HCEC 1CT (cell line): ENCODE results near the gene TEX9.
A peak's percentile ranks its signal among the peaks of the same experiment; 100 is the strongest.
"Not testable (repeated sequence)": the region's sequence is repeated elsewhere in the genome, so short reads cannot be mapped to it uniquely, and the experiment has no call there.

Experiments used
- DNase-seq: peaks from one replicate; pipeline ENCODE4 v3.0.0-alpha.2; 2017

TEX9 gene

GRCh38 chr15:56367156-56367555 lies 1.9 kb downstream of the TEX9 start:
- DNase-seq: no peak

DNA sequence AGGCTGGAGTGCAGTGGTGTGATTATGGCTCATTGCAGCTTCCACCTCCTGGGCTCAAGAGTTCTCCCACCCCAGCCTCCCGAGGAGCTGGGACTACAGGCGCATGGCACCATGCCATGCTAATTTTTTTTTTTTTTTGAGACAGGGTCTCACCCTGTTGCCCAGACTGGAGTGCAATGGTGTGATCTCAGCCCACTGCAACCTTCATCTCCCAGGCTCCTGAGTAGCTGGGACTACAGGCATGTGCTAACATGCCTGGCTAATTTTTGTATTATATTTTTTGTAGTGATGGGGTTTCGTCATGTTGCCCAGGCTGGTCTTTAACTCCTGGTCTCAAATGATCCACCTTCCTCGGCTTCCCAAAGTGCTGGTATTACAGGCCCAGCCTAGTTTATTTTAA lies 4.0 kb downstream of the TEX9 start:
- no peak for DNase-seq

GRCh38 chr15:56371495-56372147 lies 6.4 kb downstream of the TEX9 start:
- no peak for DNase-seq

- DNase-seq: not testable (repeated sequence)
These were observed 9.5 kb downstream of the TEX9 start for GRCh38 chr15:56374693-56375092.

GRCh38 chr15:56377822-56378221 lies 12.6 kb downstream of the TEX9 start:
- DNase-seq: not testable (repeated sequence)

DNA sequence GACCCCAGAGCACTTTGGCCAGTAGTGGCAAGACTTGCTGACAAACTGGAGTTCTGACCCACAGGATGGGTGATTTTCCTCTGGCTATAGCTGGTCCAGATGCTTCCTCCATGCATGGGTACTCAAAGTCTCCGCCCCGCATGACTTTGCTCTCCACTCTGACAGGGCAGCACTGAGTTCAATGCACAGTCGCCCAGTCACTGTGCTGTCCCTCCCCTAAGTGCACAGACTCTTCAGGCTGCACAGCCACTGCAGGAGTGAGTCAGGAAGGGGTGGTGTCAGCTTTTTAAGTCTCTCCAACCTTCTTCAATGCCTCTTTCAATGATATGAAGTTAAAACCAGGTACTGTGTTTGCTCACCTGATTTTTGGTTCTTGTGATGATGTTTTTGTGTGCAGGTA lies 17.8 kb downstream of the TEX9 start:
- no peak for DNase-seq

- DNase-seq: no peak
These were observed 20.7 kb downstream of the TEX9 start for GRCh38 chr15:56385908-56386307.

- peak; percentile 57 for DNase-seq
These were observed 25.6 kb downstream of the TEX9 start for GRCh38 chr15:56390739-56391267.

DNA sequence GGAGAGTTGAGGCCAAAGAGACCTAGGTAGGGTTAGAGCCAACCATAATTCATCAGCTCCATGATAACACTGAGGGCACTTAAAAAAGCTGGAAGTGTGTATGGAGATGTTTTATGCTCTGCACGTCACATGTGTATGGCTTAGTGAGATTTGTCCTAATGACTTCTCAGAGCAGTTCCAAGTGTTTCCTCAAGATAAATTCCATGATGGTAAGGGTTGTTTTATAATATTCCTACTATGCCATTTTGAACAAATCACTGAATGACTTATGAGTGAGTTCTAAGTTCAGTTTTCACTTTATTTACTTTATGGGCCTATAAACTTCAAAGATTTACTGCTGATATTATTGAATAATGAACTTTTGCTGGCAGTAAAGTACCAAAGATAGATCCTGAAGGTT lies 28.1 kb downstream of the TEX9 start:
- DNase-seq: no peak

DNA sequence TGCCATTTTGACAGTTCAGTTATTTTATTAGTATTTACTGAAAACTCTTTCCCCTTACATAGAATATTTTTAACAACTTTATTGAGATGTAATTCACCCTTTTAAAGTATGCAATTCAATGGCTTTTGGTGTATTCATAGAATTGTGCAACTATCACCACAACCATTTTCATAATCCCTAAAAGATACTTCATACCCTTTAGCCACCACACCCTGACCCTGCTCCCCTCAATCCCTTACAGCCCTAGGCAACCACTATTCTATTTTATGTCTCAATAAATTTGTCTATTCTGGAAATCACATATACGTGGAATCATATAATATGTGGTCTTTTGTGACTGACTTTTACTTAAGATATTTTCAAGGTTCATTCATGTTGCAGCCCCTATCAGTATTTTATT lies 29.7 kb downstream of the TEX9 start:
- DNase-seq: no peak

GRCh38 chr15:56397325-56397724 lies 32.1 kb downstream of the TEX9 start:
- DNase-seq: not testable (repeated sequence)

GRCh38 chr15:56399209-56399608 lies 34.0 kb downstream of the TEX9 start:
- DNase-seq: not testable (repeated sequence)

DNA sequence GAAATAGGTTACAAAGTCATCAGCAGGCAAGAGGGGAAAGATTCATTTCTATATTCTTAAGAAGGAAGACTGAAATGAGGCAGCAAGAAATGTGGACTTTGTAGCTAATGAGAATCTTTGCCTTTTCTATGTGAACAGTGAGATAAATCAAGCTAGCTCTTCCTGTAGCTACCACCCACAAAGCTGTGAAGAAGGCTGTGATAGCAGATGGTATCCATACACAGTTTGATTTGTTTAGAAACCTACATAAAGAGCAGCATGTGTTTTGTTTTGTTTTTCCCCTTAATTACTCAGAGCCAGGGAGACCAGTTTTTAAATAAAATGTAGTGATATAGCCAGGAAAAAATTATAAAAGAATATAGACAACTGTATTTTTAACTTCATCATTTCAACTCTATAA lies 45.5 kb downstream of the TEX9 start:
- DNase-seq: no peak

DNA sequence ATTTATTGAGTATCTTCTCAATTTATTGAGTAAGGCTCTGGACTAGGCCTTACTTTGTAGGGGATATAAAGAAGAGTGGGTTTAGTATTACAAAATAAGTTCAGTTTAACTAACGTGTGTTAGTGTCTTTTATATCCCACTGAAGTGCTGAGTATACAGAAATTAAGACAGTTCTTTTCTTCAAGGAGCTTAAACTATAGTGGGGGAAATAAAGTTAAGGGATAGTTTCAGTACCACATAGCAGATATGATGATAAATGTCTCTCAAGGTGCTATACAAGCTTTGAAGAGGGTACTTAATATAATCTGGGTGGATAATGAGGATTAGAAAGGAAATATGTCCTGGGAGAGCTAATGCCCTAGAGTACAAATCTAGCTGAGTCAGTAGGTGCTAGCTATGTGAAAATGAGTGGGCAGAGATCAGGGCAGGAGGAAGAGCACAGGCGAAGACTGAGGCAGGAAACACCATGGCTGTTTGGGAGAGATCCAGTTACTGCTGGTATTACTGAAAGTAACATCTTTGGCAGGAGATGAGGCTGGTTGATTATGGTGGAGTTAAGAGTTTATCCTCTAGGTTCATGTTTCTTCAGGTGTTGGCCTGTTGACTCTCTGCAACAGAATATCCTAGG lies 46.0 kb downstream of the TEX9 start:
- no peak for DNase-seq

GRCh38 chr15:56413114-56413733 lies 48.0 kb downstream of the TEX9 start:
- not testable (repeated sequence) for DNase-seq

DNA sequence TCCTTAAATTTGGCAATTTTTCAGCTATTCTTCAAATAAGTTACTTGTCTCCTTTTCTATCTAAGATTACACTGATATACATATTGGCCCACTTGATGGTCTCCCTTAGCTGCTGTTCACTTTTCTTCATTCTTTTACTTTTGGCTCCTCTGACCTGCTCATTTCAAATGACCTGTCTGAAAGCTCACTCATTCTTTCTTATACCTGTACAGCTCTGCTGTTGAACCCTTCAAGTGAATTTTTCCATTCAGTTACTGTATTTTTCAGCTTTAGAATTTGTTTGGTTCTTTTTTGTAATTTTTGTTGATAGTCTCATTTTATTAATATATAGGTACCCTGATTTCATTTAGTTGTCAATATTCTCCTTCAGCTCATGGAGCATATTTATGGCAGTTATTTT lies 60.0 kb downstream of the TEX9 start:
- DNase-seq: no peak

DNA sequence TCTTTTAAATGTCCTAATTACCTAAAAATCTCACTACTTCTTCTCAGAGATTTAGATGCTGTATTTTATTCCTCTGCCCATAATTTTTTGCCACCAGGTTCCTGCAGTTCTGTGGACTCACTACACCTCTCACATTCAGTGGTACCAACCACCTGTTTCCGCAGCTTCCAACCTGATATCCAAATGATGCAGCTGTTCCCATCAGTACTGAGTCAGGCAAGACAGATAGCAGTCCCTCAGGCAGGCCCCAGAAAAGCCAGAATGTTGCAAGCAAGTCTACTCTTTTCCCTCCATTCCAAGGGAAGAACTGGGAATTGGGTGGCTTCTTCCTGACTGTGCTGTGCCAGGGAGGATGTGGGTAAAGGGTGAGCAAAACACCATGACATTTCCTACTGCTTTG lies 60.8 kb downstream of the TEX9 start:
- DNase-seq: no peak

GRCh38 chr15:56428821-56429458 lies 63.7 kb downstream of the TEX9 start:
- DNase-seq: peak; percentile 54

DNA sequence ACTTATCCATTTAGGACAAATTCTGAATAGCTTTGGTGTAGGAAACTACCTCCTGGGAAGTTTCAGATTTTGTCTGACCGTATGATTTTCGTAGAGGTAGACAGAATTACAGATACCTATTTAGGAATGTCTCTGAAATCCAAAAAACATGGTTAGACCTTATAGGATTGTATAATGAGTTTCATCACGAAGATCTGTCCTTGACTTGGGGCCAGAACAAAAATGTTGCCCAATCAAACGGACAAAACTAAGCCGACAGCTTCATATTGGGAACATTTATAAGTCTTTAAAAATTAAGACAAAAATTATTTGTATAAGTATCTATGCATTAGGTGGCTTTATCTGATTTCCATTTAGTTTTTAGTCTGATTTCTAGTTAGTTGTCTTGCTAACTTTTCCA lies 67.1 kb downstream of the TEX9 start:
- DNase-seq: no peak

- DNase-seq: no peak
These were observed 75.1 kb downstream of the TEX9 start for GRCh38 chr15:56440214-56440770.

DNA sequence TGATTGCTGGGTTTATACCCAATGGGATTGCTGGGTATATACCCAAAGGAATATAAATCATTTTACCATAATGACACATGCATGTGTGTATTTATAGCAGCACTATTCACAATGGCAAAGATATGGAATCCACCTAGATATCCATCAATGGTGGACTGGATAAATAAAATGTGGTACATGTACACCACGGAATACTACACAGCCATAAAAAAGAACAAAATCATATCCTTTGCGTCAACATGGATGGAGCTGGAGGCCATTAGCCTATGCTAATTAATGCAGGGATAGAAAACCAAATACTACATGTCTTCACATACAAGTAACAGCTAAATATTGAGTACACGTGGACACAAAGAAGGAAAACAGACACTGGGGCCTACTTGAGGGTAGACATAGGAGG lies 77.1 kb downstream of the TEX9 start:
- DNase-seq: no peak

DNA sequence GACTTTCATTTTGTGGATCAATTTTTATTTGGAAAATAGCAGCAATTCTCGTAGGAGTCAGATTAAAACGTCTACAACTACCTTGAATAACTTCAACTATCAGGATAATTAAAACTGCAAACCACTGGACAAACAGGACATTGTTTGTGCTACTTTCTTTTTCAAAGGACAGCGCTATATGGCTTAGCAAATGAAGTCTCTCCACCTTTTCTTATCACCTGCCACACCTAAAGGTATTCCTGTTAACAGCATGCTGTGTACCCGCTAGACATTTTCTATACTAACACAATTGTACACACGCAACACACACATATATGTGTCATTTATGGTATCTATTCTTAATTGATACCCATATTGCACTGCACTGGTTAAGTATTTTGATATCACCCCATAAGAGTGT lies 80.5 kb downstream of the TEX9 start:
- no peak for DNase-seq

DNA sequence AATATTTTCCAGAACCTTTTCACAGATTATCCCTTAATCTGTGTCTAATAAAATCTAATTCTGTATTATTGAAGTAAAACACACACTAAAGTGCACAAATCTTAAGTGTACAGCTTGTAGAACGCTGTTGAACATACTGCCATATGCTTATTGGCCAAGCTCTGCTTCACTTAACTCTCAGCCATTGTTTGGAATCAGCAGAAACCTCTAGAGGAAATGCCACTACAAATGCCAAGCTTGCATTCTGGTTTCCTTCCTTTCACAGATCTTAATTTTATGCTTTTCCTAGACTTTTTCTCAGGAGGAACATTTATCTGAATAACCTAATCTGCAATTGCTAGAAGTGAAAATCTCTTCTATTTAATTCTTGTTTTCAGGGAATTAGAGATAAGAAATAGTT lies 89.6 kb downstream of the TEX9 start:
- no peak for DNase-seq
